ENCODE measurements around the gene KRT24.

DNA sequence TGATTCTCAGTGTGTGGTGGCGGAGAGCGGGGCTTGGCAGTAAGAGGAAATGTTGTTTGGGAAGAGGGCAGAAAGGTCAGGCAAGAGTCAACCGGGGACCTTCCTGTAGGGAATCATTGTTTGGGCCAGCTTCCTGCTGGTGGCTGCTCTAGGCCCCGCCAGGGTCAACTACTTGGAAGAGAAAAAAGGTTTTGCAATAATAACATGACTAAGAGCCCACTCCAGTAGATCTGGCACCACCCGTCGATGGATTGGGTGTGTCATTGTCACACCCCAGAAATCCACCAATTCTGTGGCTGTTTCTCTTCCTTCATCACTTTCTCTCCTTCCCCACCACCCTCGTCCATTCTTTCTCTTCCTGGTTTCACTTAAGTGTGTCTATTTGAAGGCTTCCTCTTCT lies 4.2 kb upstream of the KRT24 start:
- TF ChIP-seq, protein P1, sequence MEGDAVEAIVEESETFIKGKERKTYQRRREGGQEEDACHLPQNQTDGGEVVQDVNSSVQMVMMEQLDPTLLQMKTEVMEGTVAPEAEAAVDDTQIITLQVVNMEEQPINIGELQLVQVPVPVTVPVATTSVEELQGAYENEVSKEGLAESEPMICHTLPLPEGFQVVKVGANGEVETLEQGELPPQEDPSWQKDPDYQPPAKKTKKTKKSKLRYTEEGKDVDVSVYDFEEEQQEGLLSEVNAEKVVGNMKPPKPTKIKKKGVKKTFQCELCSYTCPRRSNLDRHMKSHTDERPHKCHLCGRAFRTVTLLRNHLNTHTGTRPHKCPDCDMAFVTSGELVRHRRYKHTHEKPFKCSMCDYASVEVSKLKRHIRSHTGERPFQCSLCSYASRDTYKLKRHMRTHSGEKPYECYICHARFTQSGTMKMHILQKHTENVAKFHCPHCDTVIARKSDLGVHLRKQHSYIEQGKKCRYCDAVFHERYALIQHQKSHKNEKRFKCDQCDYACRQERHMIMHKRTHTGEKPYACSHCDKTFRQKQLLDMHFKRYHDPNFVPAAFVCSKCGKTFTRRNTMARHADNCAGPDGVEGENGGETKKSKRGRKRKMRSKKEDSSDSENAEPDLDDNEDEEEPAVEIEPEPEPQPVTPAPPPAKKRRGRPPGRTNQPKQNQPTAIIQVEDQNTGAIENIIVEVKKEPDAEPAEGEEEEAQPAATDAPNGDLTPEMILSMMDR (conservative IDR thresholded peaks at IDR 0.05; ENCODE audit: low read depth, low read length) = no peak
- TF ChIP-seq POLR2A (IDR thresholded peaks at IDR 0.05; ENCODE audit: low read depth, low read length) (no peak), FOS (IDR thresholded peaks at IDR 0.05; ENCODE audit: low read depth, low read length) (no peak), BHLHE40 (IDR thresholded peaks at IDR 0.05; ENCODE audit: low read depth, low read length) (no peak), MXI1 (IDR thresholded peaks at IDR 0.05; ENCODE audit: borderline replicate concordance, low read depth, low read length) (no peak), RFX5 (IDR thresholded peaks at IDR 0.05; ENCODE audit: low read depth, low read length) (no peak), SMC3 (IDR thresholded peaks at IDR 0.05; ENCODE audit: low read depth, low read length) (no peak), CHD1 (IDR thresholded peaks at IDR 0.05; ENCODE audit: low read depth, low read length) (no peak), CEBPB (IDR thresholded peaks at IDR 0.05; ENCODE audit: low read depth, low read length) (no peak), RAD21 (IDR thresholded peaks at IDR 0.05; ENCODE audit: low read length) (no peak), RCOR1 (IDR thresholded peaks at IDR 0.05; ENCODE audit: insufficient replicate concordance, low read length) (no peak), MAFK (IDR thresholded peaks at IDR 0.05; ENCODE audit: low read depth, low read length) (no peak), NFE2L2 (IDR thresholded peaks at IDR 0.05; ENCODE audit: low read depth, low read length) (no peak)
- TF ChIP-seq, protein P2, sequence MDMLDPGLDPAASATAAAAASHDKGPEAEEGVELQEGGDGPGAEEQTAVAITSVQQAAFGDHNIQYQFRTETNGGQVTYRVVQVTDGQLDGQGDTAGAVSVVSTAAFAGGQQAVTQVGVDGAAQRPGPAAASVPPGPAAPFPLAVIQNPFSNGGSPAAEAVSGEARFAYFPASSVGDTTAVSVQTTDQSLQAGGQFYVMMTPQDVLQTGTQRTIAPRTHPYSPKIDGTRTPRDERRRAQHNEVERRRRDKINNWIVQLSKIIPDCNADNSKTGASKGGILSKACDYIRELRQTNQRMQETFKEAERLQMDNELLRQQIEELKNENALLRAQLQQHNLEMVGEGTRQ (IDR thresholded peaks at IDR 0.05; ENCODE audit: low read depth, low read length) = no peak

Measured in IMR-90 (cell line).